GM23338 (cell line): ENCODE results near the gene GCNT2.

ENCODE experiments used
- CREB1 ChIP-seq: fragments of 250-450 bp; sonication (Bioruptor Pico); IDR thresholded peaks from 2 replicates; pipeline ENCODE4 v1.5.0; 2020; ENCODE audit warnings: low read depth, mild to moderate bottlenecking, moderate library complexity
- EZH2 ChIP-seq: fragments of 200-600 bp; sonication (generic); IDR thresholded peaks from one replicate; pipeline ENCODE4 v1.8.0; 2017; ENCODE audit warnings: antibody characterized with exemption, mild to moderate bottlenecking, low read depth; ENCODE audit not compliant: unreplicated experiment
- EZH2phosphoT487 ChIP-seq: fragments of 200-600 bp; sonication (generic); IDR thresholded peaks from one replicate; pipeline ENCODE4 v1.8.1; 2018; ENCODE audit warnings: antibody characterized with exemption; ENCODE audit not compliant: unreplicated experiment
- JUNB ChIP-seq: IDR thresholded peaks from one replicate; pipeline ENCODE4 v1.6.1; 2016; ENCODE audit warnings: antibody characterized with exemption; ENCODE audit not compliant: unreplicated experiment
- POLR2AphosphoS5 ChIP-seq: IDR thresholded peaks from 2 replicates; pipeline ENCODE4 v1.6.1; 2016; ENCODE audit warnings: antibody characterized with exemption, low read depth
- STAT1 ChIP-seq: IDR thresholded peaks from one replicate; pipeline ENCODE4 v1.6.1; 2016; ENCODE audit warnings: antibody characterized with exemption; ENCODE audit not compliant: unreplicated experiment
- ZNF331 ChIP-seq: fragments of 250-450 bp; sonication (Bioruptor Pico); IDR thresholded peaks from 2 replicates; pipeline ENCODE4 v1.5.0; 2020; ENCODE audit warnings: low read depth, mild to moderate bottlenecking, moderate library complexity
- TF ChIP-seq, protein P1 (sequence below), 2 experiments: fragments of 200-600 bp in 1 of 2; sonication (generic) in 1 of 2; conservative IDR thresholded peaks; 2 replicates each; pipeline versions ENCODE4 v1.5.1 to v1.6.1; 2016 to 2017; ENCODE audit warnings: antibody characterized with exemption in 2 of 2, low read depth in 2 of 2, mild to moderate bottlenecking in 2 of 2, moderate library complexity in 1 of 2
- TF ChIP-seq, protein P2 (sequence below): IDR thresholded peaks from one replicate; pipeline ENCODE4 v1.6.1; 2018; ENCODE audit warnings: antibody characterized with exemption; ENCODE audit not compliant: unreplicated experiment
- TF ChIP-seq, protein P3 (sequence below): IDR thresholded peaks from 2 replicates; pipeline ENCODE4 v1.6.1; 2016; ENCODE audit warnings: antibody characterized with exemption
- TF ChIP-seq, protein P4 (sequence below): fragments of 250-450 bp; sonication (Bioruptor Pico); IDR thresholded peaks from 2 replicates; pipeline ENCODE4 v1.5.0; 2020; ENCODE audit warnings: mild to moderate bottlenecking, moderate library complexity

DNA sequence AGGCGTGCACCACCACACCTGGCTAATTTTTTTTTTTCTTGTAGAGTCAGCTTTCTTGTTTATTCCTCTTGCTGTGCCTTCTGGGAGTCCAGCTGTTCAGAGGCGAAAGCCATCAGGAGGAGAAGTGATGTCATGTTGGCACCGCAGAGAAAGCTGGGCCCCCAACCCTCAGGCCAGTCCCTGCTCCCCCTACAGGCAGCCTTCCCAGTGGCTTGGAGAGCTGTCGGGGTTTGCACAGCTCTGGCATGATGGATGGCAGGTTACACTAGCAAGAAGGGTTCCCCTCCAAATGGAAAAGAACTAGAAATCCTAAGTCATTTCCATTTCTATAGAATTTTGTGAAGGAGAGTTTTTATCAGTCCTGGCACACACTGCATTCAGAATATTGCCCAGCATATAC, 100.7 kb downstream of the GCNT2 start:
- TF ChIP-seq, protein P1, sequence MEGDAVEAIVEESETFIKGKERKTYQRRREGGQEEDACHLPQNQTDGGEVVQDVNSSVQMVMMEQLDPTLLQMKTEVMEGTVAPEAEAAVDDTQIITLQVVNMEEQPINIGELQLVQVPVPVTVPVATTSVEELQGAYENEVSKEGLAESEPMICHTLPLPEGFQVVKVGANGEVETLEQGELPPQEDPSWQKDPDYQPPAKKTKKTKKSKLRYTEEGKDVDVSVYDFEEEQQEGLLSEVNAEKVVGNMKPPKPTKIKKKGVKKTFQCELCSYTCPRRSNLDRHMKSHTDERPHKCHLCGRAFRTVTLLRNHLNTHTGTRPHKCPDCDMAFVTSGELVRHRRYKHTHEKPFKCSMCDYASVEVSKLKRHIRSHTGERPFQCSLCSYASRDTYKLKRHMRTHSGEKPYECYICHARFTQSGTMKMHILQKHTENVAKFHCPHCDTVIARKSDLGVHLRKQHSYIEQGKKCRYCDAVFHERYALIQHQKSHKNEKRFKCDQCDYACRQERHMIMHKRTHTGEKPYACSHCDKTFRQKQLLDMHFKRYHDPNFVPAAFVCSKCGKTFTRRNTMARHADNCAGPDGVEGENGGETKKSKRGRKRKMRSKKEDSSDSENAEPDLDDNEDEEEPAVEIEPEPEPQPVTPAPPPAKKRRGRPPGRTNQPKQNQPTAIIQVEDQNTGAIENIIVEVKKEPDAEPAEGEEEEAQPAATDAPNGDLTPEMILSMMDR (conservative IDR thresholded peaks at IDR 0.05; ENCODE audit: low read depth in 2 of 2): peak; percentile 51 to 59
- no peak for TF ChIP-seq EZH2phosphoT487
- TF ChIP-seq EZH2: no peak
- TF ChIP-seq ZNF331 (CRISPR knock-in tag): no peak
- TF ChIP-seq POLR2AphosphoS5: no peak
- TF ChIP-seq, protein P2, sequence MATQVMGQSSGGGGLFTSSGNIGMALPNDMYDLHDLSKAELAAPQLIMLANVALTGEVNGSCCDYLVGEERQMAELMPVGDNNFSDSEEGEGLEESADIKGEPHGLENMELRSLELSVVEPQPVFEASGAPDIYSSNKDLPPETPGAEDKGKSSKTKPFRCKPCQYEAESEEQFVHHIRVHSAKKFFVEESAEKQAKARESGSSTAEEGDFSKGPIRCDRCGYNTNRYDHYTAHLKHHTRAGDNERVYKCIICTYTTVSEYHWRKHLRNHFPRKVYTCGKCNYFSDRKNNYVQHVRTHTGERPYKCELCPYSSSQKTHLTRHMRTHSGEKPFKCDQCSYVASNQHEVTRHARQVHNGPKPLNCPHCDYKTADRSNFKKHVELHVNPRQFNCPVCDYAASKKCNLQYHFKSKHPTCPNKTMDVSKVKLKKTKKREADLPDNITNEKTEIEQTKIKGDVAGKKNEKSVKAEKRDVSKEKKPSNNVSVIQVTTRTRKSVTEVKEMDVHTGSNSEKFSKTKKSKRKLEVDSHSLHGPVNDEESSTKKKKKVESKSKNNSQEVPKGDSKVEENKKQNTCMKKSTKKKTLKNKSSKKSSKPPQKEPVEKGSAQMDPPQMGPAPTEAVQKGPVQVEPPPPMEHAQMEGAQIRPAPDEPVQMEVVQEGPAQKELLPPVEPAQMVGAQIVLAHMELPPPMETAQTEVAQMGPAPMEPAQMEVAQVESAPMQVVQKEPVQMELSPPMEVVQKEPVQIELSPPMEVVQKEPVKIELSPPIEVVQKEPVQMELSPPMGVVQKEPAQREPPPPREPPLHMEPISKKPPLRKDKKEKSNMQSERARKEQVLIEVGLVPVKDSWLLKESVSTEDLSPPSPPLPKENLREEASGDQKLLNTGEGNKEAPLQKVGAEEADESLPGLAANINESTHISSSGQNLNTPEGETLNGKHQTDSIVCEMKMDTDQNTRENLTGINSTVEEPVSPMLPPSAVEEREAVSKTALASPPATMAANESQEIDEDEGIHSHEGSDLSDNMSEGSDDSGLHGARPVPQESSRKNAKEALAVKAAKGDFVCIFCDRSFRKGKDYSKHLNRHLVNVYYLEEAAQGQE: no peak
- TF ChIP-seq, protein P3, sequence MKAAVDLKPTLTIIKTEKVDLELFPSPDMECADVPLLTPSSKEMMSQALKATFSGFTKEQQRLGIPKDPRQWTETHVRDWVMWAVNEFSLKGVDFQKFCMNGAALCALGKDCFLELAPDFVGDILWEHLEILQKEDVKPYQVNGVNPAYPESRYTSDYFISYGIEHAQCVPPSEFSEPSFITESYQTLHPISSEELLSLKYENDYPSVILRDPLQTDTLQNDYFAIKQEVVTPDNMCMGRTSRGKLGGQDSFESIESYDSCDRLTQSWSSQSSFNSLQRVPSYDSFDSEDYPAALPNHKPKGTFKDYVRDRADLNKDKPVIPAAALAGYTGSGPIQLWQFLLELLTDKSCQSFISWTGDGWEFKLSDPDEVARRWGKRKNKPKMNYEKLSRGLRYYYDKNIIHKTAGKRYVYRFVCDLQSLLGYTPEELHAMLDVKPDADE: no peak
- TF ChIP-seq STAT1: no peak
- TF ChIP-seq JUNB: no peak
- no peak for TF ChIP-seq CREB1 (CRISPR knock-in tag)
- TF ChIP-seq, protein P4, sequence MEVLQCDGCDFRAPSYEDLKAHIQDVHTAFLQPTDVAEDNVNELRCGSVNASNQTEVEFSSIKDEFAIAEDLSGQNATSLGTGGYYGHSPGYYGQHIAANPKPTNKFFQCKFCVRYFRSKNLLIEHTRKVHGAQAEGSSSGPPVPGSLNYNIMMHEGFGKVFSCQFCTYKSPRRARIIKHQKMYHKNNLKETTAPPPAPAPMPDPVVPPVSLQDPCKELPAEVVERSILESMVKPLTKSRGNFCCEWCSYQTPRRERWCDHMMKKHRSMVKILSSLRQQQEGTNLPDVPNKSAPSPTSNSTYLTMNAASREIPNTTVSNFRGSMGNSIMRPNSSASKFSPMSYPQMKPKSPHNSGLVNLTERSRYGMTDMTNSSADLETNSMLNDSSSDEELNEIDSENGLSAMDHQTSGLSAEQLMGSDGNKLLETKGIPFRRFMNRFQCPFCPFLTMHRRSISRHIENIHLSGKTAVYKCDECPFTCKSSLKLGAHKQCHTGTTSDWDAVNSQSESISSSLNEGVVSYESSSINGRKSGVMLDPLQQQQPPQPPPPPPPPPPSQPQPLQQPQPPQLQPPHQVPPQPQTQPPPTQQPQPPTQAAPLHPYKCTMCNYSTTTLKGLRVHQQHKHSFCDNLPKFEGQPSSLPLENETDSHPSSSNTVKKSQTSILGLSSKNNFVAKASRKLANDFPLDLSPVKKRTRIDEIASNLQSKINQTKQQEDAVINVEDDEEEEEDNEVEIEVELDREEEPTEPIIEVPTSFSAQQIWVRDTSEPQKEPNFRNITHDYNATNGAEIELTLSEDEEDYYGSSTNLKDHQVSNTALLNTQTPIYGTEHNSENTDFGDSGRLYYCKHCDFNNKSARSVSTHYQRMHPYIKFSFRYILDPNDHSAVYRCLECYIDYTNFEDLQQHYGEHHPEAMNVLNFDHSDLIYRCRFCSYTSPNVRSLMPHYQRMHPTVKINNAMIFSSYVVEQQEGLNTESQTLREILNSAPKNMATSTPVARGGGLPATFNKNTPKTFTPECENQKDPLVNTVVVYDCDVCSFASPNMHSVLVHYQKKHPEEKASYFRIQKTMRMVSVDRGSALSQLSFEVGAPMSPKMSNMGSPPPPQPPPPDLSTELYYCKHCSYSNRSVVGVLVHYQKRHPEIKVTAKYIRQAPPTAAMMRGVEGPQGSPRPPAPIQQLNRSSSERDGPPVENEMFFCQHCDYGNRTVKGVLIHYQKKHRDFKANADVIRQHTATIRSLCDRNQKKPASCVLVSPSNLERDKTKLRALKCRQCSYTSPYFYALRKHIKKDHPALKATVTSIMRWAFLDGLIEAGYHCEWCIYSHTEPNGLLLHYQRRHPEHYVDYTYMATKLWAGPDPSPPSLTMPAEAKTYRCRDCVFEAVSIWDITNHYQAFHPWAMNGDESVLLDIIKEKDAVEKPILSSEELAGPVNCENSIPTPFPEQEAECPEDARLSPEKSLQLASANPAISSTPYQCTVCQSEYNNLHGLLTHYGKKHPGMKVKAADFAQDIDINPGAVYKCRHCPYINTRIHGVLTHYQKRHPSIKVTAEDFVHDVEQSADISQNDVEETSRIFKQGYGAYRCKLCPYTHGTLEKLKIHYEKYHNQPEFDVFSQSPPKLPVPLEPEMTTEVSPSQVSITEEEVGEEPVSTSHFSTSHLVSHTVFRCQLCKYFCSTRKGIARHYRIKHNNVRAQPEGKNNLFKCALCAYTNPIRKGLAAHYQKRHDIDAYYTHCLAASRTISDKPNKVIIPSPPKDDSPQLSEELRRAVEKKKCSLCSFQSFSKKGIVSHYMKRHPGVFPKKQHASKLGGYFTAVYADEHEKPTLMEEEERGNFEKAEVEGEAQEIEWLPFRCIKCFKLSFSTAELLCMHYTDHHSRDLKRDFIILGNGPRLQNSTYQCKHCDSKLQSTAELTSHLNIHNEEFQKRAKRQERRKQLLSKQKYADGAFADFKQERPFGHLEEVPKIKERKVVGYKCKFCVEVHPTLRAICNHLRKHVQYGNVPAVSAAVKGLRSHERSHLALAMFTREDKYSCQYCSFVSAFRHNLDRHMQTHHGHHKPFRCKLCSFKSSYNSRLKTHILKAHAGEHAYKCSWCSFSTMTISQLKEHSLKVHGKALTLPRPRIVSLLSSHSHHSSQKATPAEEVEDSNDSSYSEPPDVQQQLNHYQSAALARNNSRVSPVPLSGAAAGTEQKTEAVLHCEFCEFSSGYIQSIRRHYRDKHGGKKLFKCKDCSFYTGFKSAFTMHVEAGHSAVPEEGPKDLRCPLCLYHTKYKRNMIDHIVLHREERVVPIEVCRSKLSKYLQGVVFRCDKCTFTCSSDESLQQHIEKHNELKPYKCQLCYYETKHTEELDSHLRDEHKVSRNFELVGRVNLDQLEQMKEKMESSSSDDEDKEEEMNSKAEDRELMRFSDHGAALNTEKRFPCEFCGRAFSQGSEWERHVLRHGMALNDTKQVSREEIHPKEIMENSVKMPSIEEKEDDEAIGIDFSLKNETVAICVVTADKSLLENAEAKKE (CRISPR knock-in tag): no peak
